K562 treated with DMSO at 1 percent for 48 hours (cell line): ENCODE results near the gene SMIM38. TPM values are rescaled to one million over a fixed set of nuclear protein-coding genes. Genes with fewer than 3 reads are reported as not detected.

Experiments used
- total RNA-seq: library from RNA; unstranded; fragments of 300-600 nt; gene quantifications from 2 replicates; pipeline ENCODE4 v1.2.3, GENCODE V29; 2022; ENCODE audit warnings: low replicate concordance; ENCODE audit errors: extremely low read depth

SMIM38 gene
- not detected in 2 replicates for total RNA-seq

DNA sequence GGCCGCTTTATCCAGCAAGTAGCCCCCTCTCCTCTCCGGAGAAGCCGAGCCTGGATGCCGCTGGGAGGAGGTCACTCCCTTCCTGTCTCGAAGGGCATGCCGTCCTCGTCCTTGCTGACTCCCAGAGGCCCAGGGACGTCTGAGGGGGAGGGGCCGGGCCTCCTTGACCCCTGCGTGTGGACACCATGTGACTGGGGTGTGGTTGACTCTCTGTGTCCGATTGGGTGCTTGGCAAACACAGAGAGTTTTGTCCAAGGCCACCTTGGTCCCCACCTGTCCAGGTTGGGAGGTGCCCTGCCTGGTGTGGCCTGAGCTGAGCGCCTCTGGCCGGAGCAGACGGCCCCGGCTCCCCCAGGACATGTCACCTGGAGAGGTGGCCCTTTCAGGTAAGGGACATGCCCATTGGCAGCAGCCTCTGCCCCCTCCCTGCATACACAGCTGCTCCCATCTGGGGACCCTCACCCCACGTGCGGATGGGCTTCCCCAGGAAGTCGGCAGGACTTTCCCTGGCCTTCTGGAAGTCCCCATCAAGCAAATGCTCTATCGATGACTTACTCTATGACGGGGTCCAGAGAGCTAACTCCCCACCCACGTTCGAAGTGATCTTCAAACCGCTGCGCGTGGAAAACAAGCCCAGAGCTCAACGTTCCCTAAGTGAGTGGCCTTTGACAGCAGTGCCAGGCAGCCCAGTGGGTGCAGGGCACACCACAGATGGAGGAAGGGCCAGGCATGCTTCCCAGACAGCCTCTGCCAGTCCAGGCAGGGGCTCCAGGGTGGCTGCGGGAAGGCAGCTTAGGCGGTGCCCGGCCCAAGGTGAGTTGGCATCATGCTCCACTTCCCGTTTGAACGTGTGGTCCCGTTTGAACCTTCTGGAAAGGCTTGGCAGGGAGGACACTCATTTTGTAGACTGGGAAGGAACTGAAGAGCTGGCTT, at the start of gene SMIM38:
Gene SMIM38 (plus strand): TSS at position 634 of the 933 bp plus-strand sequence. CDS start 1,912 bp downstream, outside the sequence.

Other genes starting within 250 kb of the SMIM38 start
- not detected in 2 replicates for gene MRGPRD, start 174.9 kb upstream of the SMIM38 start, total RNA-seq
- gene MRGPRF, start 142.7 kb upstream of the SMIM38 start, total RNA-seq: not detected in 2 replicates
- gene TPCN2, start 107.0 kb upstream of the SMIM38 start, total RNA-seq: not detected in 2 replicates
- not detected in 2 replicates for gene MYEOV, start 138.2 kb downstream of the SMIM38 start, total RNA-seq